ENCODE results near the gene VAT1L.

Gene VAT1L

DNA sequence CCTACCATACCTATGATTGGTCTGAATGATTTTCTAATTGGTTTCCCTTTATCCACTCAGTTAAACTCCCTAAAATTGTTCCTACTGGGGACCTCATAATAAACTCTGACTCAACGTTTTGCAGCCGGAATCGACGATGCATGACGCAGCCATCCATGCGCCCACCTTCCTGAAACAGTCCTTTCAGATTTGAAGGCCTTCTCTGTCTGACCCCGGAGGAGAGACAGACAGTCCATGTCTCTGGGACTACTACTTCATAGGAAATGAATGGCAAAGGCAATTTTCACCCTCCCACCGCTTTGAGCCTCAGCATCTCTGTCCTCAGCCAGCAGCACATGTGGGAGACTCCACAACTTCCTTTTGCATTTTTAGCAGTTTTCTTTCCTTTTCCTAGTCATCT is 13.5 kb downstream of the VAT1L start:
- H3K27ac ChIP-seq (ENCODE audit: low read depth, low read length): no peak overlapping the region
- H3K36me3 ChIP-seq (ENCODE audit: control insufficient read depth, insufficient read depth, low read length): peaks cover 15% of the 10 kb centered on the region; the same call in 1 of the 2 replicates
- H3K4me3 ChIP-seq (ENCODE audit: low read depth, low read length): no peak overlapping the region
- no peaks in the 10 kb centered on the region for H3K4me1 ChIP-seq (ENCODE audit: control insufficient read depth, insufficient read depth, low read length)
- no peaks in the 10 kb centered on the region for H3K27me3 ChIP-seq (ENCODE audit: control insufficient read depth, insufficient read depth, low read length)
- peaks cover 3% of the 10 kb centered on the region for H3K9me3 ChIP-seq (ENCODE audit: control insufficient read depth, insufficient read depth, low read depth, low read length)
- H3K9ac ChIP-seq (ENCODE audit: low read length): no peak overlapping the region

DNA sequence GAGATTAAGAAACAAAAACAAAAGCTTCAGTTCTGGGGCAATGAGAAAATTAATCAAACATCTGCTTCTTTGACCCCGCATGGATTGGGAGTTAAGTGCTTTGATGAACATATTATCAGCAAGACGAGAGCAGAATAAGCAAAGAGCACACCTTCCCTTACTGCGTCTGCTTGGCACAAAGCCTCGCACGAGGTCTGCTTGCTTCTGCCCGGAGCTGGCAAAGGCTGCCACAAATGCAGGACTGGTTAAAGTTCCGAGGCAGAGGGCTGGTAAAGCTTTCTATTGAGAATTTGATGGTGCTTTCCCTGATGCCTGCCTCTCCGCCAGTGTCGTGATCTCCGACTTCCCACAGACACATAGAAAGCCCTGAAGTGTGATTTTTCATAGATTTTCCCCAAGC is 17.0 kb downstream of the VAT1L start:
- Histone ChIP-seq H3K36me3 (ENCODE audit: control insufficient read depth, insufficient read depth, low read length) (peaks cover 25% of the 10 kb centered on the region), H3K9me3 (ENCODE audit: control insufficient read depth, insufficient read depth, low read depth, low read length) (peaks cover 23% of the 10 kb centered on the region), H3K9ac (ENCODE audit: low read length) (no peak overlapping the region), H3K27ac (ENCODE audit: low read depth, low read length) (no peak overlapping the region), H3K4me3 (ENCODE audit: low read depth, low read length) (no peak overlapping the region), H3K4me1 (ENCODE audit: control insufficient read depth, insufficient read depth, low read length) (no peaks in the 10 kb centered on the region), H3K27me3 (ENCODE audit: control insufficient read depth, insufficient read depth, low read length) (no peaks in the 10 kb centered on the region)

DNA sequence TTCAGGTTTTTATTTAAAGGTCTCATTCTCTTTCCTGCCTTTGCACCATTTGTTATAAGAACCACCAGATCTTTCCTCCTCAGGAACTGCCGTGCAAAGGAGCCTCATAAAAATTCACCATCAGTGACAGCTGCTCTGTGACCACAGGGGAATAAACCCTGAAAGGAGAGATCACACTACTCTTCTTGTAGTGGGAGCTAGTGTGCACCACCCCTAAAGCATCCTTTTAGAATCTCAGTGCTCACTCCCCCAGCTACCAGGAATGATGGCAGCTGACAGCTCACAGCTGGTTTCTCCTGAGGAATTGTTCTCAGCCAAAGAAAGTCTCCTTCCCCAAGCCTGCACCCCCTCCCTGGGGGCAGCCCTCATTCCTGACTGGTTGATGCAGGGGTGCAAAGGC is 18.7 kb downstream of the VAT1L start:
- no peak overlapping the region for H3K4me3 ChIP-seq (ENCODE audit: low read depth, low read length)
- no peak overlapping the region for H3K27ac ChIP-seq (ENCODE audit: low read depth, low read length)
- H3K9ac ChIP-seq (ENCODE audit: low read length): no peak overlapping the region
- peaks cover 23% of the 10 kb centered on the region for H3K9me3 ChIP-seq (ENCODE audit: control insufficient read depth, insufficient read depth, low read depth, low read length)
- no peaks in the 10 kb centered on the region for H3K4me1 ChIP-seq (ENCODE audit: control insufficient read depth, insufficient read depth, low read length)
- H3K27me3 ChIP-seq (ENCODE audit: control insufficient read depth, insufficient read depth, low read length): no peaks in the 10 kb centered on the region
- peaks cover 20% of the 10 kb centered on the region for H3K36me3 ChIP-seq (ENCODE audit: control insufficient read depth, insufficient read depth, low read length)

DNA sequence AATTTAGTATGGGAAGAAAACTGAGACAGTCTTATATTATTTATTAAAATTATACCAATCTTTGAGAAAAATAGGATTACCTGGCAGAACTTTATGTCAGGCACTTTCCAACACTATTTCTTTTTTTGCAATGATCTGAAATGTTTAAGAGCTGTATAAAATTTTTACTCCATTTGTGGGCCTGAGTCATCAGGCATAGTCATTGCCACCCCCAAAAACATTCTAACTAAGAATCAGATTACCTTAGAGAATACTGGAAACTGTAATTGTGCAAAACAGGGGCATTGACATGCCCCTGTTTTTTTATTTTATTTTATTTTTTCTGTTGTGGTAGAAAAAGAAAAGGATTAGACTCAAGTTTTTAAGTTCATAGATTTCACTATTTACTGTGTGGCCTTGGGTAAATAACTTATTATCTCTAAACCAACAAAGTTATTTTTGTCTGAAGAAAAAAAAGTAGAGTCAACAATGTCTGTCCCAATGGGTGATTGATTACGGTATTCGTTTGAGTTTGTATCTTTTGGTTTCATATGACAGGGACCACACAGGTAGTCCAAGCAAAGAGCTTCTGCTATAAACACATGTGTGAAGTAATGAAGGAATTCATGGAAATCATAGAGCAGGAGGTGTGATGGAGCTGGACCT is 24.6 kb downstream of the VAT1L start:
- Histone ChIP-seq H3K27ac (ENCODE audit: low read depth, low read length) (no peak overlapping the region), H3K9me3 (ENCODE audit: control insufficient read depth, insufficient read depth, low read depth, low read length) (peaks cover 9% of the 10 kb centered on the region), H3K27me3 (ENCODE audit: control insufficient read depth, insufficient read depth, low read length) (no peaks in the 10 kb centered on the region), H3K4me3 (ENCODE audit: low read depth, low read length) (no peak overlapping the region), H3K36me3 (ENCODE audit: control insufficient read depth, insufficient read depth, low read length) (peaks cover 11% of the 10 kb centered on the region), H3K4me1 (ENCODE audit: control insufficient read depth, insufficient read depth, low read length) (no peaks in the 10 kb centered on the region), H3K9ac (ENCODE audit: low read length) (no peak overlapping the region)

DNA sequence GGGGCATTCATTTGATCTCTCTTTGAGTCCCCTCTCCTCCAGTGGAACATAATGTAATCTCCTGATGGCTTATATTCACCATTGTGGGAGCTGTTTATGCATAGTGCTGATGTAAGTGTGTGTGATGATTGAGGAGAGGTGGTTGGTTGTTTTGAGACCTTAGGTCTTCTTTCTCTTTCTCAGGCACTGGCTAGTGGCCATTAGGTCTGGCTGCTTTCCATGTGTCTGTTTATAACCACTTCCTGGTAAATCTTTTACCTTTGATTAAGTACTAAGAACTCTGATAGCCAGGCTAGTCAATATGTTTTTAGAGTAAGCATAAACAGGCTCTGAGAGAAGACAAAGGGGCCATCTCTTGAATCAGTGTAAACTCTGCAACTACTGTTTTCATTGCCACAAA is 27.9 kb downstream of the VAT1L start:
- Histone ChIP-seq H3K4me1 (ENCODE audit: control insufficient read depth, insufficient read depth, low read length) (no peaks in the 10 kb centered on the region), H3K27me3 (ENCODE audit: control insufficient read depth, insufficient read depth, low read length) (no peaks in the 10 kb centered on the region), H3K9me3 (ENCODE audit: control insufficient read depth, insufficient read depth, low read depth, low read length) (no peaks in the 10 kb centered on the region), H3K36me3 (ENCODE audit: control insufficient read depth, insufficient read depth, low read length) (peaks cover 38% of the 10 kb centered on the region), H3K4me3 (ENCODE audit: low read depth, low read length) (no peak overlapping the region), H3K9ac (ENCODE audit: low read length) (no peak overlapping the region), H3K27ac (ENCODE audit: low read depth, low read length) (no peak overlapping the region)

DNA sequence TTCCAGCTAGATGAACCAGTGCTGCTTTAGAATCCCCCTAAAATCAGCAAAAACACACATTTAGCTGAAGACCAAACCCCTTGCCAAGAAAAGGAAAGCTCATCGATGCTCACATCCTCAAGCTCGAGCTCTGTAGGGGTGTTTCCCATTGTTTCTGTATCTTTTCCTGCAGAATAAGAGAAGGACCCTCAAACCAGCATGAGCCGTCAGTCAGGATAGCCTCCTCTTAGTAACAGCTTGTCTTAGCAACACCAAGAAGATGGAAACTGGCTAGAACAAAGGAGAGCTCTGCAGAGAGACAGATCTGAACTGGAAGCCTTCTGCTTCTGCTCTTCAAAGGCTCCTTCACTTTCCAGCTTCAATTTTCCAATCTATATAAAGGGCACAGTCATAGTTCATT is 32.0 kb downstream of the VAT1L start:
- H3K27ac ChIP-seq (ENCODE audit: low read depth, low read length): no peak overlapping the region
- peaks cover 5% of the 10 kb centered on the region; the same call in 1 of the 2 replicates for H3K4me1 ChIP-seq (ENCODE audit: control insufficient read depth, insufficient read depth, low read length)
- no peak overlapping the region for H3K9ac ChIP-seq (ENCODE audit: low read length)
- no peaks in the 10 kb centered on the region for H3K27me3 ChIP-seq (ENCODE audit: control insufficient read depth, insufficient read depth, low read length)
- H3K4me3 ChIP-seq (ENCODE audit: low read depth, low read length): no peak overlapping the region
- no peaks in the 10 kb centered on the region for H3K9me3 ChIP-seq (ENCODE audit: control insufficient read depth, insufficient read depth, low read depth, low read length)
- peaks cover 63% of the 10 kb centered on the region for H3K36me3 ChIP-seq (ENCODE audit: control insufficient read depth, insufficient read depth, low read length)

DNA sequence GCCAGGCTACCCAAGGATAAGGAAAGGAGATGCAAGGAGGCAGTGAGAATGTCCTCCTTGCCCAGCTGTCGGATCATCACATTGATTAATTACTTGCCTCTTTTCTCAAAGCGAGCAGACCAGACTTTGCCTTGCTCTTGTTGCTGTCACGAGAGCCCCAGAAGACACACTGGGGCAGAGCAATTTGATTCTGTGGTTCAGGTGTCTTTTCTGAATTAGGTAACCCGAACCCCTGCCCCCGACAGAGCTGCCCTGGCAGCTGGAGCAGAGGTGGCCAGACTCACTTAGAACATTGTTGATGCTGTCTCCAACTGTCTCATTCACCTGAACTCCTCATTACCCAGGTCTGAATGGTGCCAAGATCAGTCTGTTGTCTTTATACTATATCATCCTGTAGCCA is 34.3 kb downstream of the VAT1L start:
- no peaks in the 10 kb centered on the region for H3K27me3 ChIP-seq (ENCODE audit: control insufficient read depth, insufficient read depth, low read length)
- H3K27ac ChIP-seq (ENCODE audit: low read depth, low read length): no peak overlapping the region
- no peak overlapping the region for H3K9ac ChIP-seq (ENCODE audit: low read length)
- H3K4me3 ChIP-seq (ENCODE audit: low read depth, low read length): no peak overlapping the region
- H3K36me3 ChIP-seq (ENCODE audit: control insufficient read depth, insufficient read depth, low read length): peaks cover 69% of the 10 kb centered on the region
- peaks cover 5% of the 10 kb centered on the region; the same call in 1 of the 2 replicates for H3K4me1 ChIP-seq (ENCODE audit: control insufficient read depth, insufficient read depth, low read length)
- H3K9me3 ChIP-seq (ENCODE audit: control insufficient read depth, insufficient read depth, low read depth, low read length): no peaks in the 10 kb centered on the region

DNA sequence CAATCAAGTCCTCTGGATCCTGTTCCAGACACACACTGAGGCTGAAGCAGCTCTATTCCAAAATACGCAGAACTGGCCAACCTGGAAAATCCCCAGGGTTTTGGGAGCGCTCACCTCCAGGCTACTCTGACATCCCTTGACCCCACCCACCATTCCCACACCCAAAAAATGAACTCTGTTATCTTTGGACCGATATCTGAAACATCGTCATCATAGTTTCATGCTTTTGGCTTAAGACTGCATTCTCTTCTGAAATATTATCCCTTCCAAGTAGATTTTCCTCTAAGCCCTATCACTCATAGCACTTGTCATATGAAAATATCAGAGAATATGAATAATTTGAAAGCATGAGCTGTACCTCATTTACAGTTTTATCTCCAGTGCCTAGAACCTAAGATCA is 34.7 kb downstream of the VAT1L start:
- no peaks in the 10 kb centered on the region for H3K9me3 ChIP-seq (ENCODE audit: control insufficient read depth, insufficient read depth, low read depth, low read length)
- no peaks in the 10 kb centered on the region for H3K27me3 ChIP-seq (ENCODE audit: control insufficient read depth, insufficient read depth, low read length)
- peaks cover 5% of the 10 kb centered on the region; the same call in 1 of the 2 replicates for H3K4me1 ChIP-seq (ENCODE audit: control insufficient read depth, insufficient read depth, low read length)
- H3K9ac ChIP-seq (ENCODE audit: low read length): no peak overlapping the region
- no peak overlapping the region for H3K27ac ChIP-seq (ENCODE audit: low read depth, low read length)
- H3K4me3 ChIP-seq (ENCODE audit: low read depth, low read length): no peak overlapping the region
- peaks cover 72% of the 10 kb centered on the region for H3K36me3 ChIP-seq (ENCODE audit: control insufficient read depth, insufficient read depth, low read length)

DNA sequence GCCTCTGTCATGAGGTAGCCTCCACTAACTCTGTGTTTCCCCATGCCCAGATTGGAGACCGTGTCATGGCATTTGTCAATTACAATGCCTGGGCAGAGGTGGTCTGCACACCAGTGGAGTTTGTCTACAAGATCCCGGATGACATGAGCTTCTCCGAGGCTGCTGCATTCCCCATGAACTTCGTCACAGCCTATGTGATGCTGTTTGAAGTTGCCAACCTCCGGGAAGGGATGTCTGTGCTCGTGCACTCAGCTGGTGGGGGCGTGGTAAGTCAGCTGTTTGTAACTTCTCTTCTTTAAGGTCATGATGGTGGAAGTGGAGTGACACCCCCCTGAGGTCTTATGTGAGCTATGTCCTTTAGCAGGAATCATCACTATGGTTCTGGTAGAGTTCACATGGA is 36.8 kb downstream of the VAT1L start:
- no peaks in the 10 kb centered on the region for H3K27me3 ChIP-seq (ENCODE audit: control insufficient read depth, insufficient read depth, low read length)

DNA sequence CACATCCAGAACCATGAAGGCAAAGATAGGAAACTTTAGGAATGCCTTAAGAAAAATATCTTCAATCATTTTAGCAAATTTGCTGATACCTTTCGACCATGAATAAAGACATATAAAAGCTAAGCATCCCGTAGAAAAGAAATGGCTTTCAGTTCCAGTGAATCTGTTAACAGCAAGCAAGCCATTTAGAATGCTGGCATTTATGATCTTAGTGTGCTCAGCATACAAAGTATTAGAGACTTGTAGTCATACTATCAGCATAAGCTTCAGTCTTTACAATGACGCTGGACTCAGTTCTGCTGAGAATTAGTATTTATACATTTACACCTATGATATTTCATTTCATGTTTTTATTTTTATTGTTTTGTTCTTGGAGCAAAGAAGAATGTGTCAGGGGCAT is 38.7 kb downstream of the VAT1L start:
- H3K27me3 ChIP-seq (ENCODE audit: control insufficient read depth, insufficient read depth, low read length): no peaks in the 10 kb centered on the region
- peaks cover 5% of the 10 kb centered on the region; the same call in 1 of the 2 replicates for H3K4me1 ChIP-seq (ENCODE audit: control insufficient read depth, insufficient read depth, low read length)
- H3K27ac ChIP-seq (ENCODE audit: low read depth, low read length): no peak overlapping the region
- H3K36me3 ChIP-seq (ENCODE audit: control insufficient read depth, insufficient read depth, low read length): peaks cover 54% of the 10 kb centered on the region
- H3K9me3 ChIP-seq (ENCODE audit: control insufficient read depth, insufficient read depth, low read depth, low read length): no peaks in the 10 kb centered on the region
- H3K9ac ChIP-seq (ENCODE audit: low read length): no peak overlapping the region
- no peak overlapping the region for H3K4me3 ChIP-seq (ENCODE audit: low read depth, low read length)

More for the DNA sequence above, 36.8 kb downstream of the VAT1L start:
- Histone ChIP-seq H3K27ac (ENCODE audit: low read depth, low read length) (no peak overlapping the region), H3K4me1 (ENCODE audit: control insufficient read depth, insufficient read depth, low read length) (peaks cover 5% of the 10 kb centered on the region; the same call in 1 of the 2 replicates), H3K4me3 (ENCODE audit: low read depth, low read length) (no peak overlapping the region), H3K36me3 (ENCODE audit: control insufficient read depth, insufficient read depth, low read length) (peaks cover 64% of the 10 kb centered on the region), H3K9me3 (ENCODE audit: control insufficient read depth, insufficient read depth, low read depth, low read length) (no peaks in the 10 kb centered on the region), H3K9ac (ENCODE audit: low read length) (no peak overlapping the region)

DNA sequence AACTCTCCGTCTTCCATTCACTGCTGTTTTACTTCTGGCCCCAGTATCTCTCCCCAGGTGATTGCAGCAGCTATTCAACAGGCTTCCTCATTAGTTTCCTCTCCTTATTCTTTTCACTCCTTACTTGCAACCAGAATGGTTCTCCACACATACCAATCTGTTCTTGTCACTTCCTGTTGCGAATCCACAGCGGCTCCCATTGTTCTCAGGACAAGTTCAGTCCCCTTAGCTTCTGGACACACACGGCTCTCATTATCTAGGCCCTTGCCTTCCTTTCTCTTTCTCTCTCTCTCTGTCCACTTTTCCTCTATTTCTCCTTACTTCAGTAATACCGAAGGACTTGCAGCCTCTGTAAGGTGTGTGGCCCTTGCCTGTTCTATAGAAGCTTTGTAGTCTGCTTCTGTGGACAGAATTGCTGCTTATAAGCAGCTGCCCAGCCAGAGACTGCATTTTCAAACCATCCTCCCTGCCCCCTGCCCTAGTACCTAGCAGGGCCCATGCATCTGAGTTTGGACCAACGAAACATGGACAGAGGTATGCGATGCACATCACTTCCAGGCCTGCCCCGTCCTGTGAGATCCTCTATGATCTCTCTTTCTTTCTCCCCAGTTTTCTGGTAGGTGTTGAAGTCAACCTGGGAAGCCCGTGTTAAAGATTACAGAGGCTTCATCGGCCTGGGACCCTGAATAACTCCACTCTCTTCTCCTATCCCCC is 45.7 kb downstream of the VAT1L start:
- H3K27me3 ChIP-seq (ENCODE audit: control insufficient read depth, insufficient read depth, low read length): no peaks in the 10 kb centered on the region
- peak overlapping the region; percentile 87 for H3K9ac ChIP-seq (ENCODE audit: low read length)
- peak overlapping the region; percentile 5; the same call in 1 of the 2 replicates for H3K4me3 ChIP-seq (ENCODE audit: low read depth, low read length)
- H3K4me1 ChIP-seq (ENCODE audit: control insufficient read depth, insufficient read depth, low read length): peaks cover 26% of the 10 kb centered on the region
- H3K36me3 ChIP-seq (ENCODE audit: control insufficient read depth, insufficient read depth, low read length): peaks cover 24% of the 10 kb centered on the region
- H3K9me3 ChIP-seq (ENCODE audit: control insufficient read depth, insufficient read depth, low read depth, low read length): no peaks in the 10 kb centered on the region
- peak overlapping the region; percentile 95 for H3K27ac ChIP-seq (ENCODE audit: low read depth, low read length)
